CMK (cell line): ENCODE measurements around the gene GGACT.
"Not testable (repeated sequence)": the region's sequence is repeated elsewhere in the genome, so short reads cannot be mapped to it uniquely, and the experiment has no call there.

Source experiments
- DNase-seq: peaks from one replicate; pipeline ENCODE4 v3.0.0-alpha.2; 2010; ENCODE audit warnings: low read depth

GGACT gene

GRCh38 chr13:100600915-100601314 is 12.3 kb upstream of the GGACT start:
- no peak for DNase-seq

GRCh38 chr13:100600461-100600860 is 11.9 kb upstream of the GGACT start:
- no peak for DNase-seq

- no peak for DNase-seq
Measured at GRCh38 chr13:100597253-100597652, 8.7 kb upstream of the GGACT start.

GRCh38 chr13:100596516-100596915 is 7.9 kb upstream of the GGACT start:
- no peak for DNase-seq

- no peak for DNase-seq
Measured at GRCh38 chr13:100594731-100595130, 6.1 kb upstream of the GGACT start.

GRCh38 chr13:100594255-100594654 is 5.7 kb upstream of the GGACT start:
- DNase-seq: no peak

GRCh38 chr13:100589178-100589725 is 663 bp upstream of the GGACT start:
- no peak for DNase-seq

- DNase-seq: no peak
Measured at GRCh38 chr13:100584896-100585295, 3.7 kb downstream of the GGACT start.

GRCh38 chr13:100581504-100581903 is 7.1 kb downstream of the GGACT start:
- no peak for DNase-seq

GRCh38 chr13:100581030-100581429 is 7.6 kb downstream of the GGACT start:
- DNase-seq: no peak

- DNase-seq: no peak
Measured at GRCh38 chr13:100580045-100580444, 8.5 kb downstream of the GGACT start.

- DNase-seq: not testable (repeated sequence)
Measured at GRCh38 chr13:100577239-100577638, 11.3 kb downstream of the GGACT start.

GRCh38 chr13:100573121-100573520 is 15.5 kb downstream of the GGACT start:
- peak; percentile 76 for DNase-seq

GRCh38 chr13:100566543-100566942 is 22.0 kb downstream of the GGACT start:
- DNase-seq: no peak

GRCh38 chr13:100565286-100565685 is 23.3 kb downstream of the GGACT start:
- DNase-seq: no peak

- DNase-seq: no peak
Measured at GRCh38 chr13:100564444-100565223, 24.0 kb downstream of the GGACT start.

- no peak for DNase-seq
Measured at GRCh38 chr13:100563779-100564178, 24.8 kb downstream of the GGACT start.

GRCh38 chr13:100561599-100562204 is 26.9 kb downstream of the GGACT start:
- DNase-seq: no peak

GRCh38 chr13:100561158-100561499 is 27.5 kb downstream of the GGACT start:
- no peak for DNase-seq

- no peak for DNase-seq
Measured at GRCh38 chr13:100560498-100561157, 28.0 kb downstream of the GGACT start.

- no peak for DNase-seq
Measured at GRCh38 chr13:100559886-100560285, 28.7 kb downstream of the GGACT start.

GRCh38 chr13:100552755-100553154 is 35.8 kb downstream of the GGACT start:
- no peak for DNase-seq

GRCh38 chr13:100549316-100549715 is 39.3 kb downstream of the GGACT start:
- DNase-seq: no peak
